K562 (cell line): Measurements from ENCODE around the gene MAGEB2. TPM values are rescaled to one million over a fixed set of nuclear protein-coding genes. Genes with fewer than 3 reads are reported as not detected.

Experiments used
- CREM ChIP-seq: IDR thresholded peaks from 2 replicates; pipeline ENCODE4 v1.6.1; 2014; ENCODE audit warnings: antibody characterized with exemption, low read depth
- EP300 ChIP-seq: IDR thresholded peaks from 2 replicates; pipeline ENCODE4 v1.6.1; 2012; ENCODE audit warnings: low read length, improper control_type of control experiment
- ESRRA ChIP-seq: fragments of 450-650 bp; IDR thresholded peaks from 2 replicates; pipeline ENCODE4 v1.6.1; 2014; ENCODE audit warnings: low read depth, mild to moderate bottlenecking, moderate library complexity, borderline replicate concordance
- HDGF ChIP-seq: fragments of 450-650 bp; IDR thresholded peaks from 2 replicates; pipeline ENCODE4 v1.6.1; 2016
- MTA3 ChIP-seq: fragments of 450-650 bp; formaldehyde crosslinking; IDR thresholded peaks from 2 replicates; pipeline ENCODE4 v1.6.1; 2017; ENCODE audit warnings: mild to moderate bottlenecking, borderline replicate concordance
- NEUROD1 ChIP-seq: fragments of 150-350 bp; IDR thresholded peaks from 2 replicates; pipeline ENCODE4 v1.6.1; 2014; ENCODE audit warnings: borderline replicate concordance, low read length, low read depth; ENCODE audit not compliant: partially characterized antibody
- SETDB1 ChIP-seq: IDR thresholded peaks from one replicate; pipeline ENCODE4 v1.6.1; 2012; ENCODE audit warnings: low read length, control low read depth, inconsistent platforms
- SMAD1 ChIP-seq: fragments of 150-350 bp; IDR thresholded peaks from 2 replicates; pipeline ENCODE4 v1.6.1; 2014; ENCODE audit warnings: low read length, low read depth; ENCODE audit not compliant: partially characterized antibody
- TBP ChIP-seq: optimal IDR thresholded peaks from 2 replicates; pipeline ENCODE3; 2011; ENCODE audit warnings: low read depth, low read length, improper control_type of control experiment
- TEAD2 ChIP-seq: fragments of 450-650 bp; IDR thresholded peaks from 2 replicates; pipeline ENCODE4 v1.6.1; 2016; ENCODE audit warnings: missing genetic modification characterization, control low read depth, missing compliant biosample characterization
- YY1 ChIP-seq, 3 experiments: IDR thresholded peaks; 2 replicates each; pipeline ENCODE4 v1.6.1; 2011; ENCODE audit warnings: low read length in 2 of 3, mild to moderate bottlenecking in 2 of 3, moderate library complexity in 2 of 3, borderline replicate concordance in 1 of 3, control low read depth in 1 of 3, low read depth in 1 of 3; ENCODE audit not compliant: insufficient read depth in 3 of 3, insufficient replicate concordance in 2 of 3, control insufficient read depth in 1 of 3, insufficient read length in 1 of 3; ENCODE audit errors: extremely low read depth in 1 of 3
- ZNF644 ChIP-seq: fragments of 200-800 bp; sonication (Bioruptor generic); IDR thresholded peaks from 2 replicates; pipeline ENCODE4 v1.6.1; 2016; ENCODE audit warnings: low read depth, missing genetic modification characterization, missing compliant biosample characterization
- polyA plus RNA-seq, 8 experiments: library from polyadenylated mRNA; depleted of rRNA in 4 of 8; stranded (reverse) in 5 of 8; unstranded in 3 of 8; fragments of >200 nt; fragmentation: Nextera tagmentation in 2 of 8; fragmentation: Illumina TruSeq in 1 of 8; extraction: Ambion mirVana in 2 of 8; extraction: Trizol in 1 of 8; gene quantifications; 2 replicates each; pipeline versions ENCODE4 v1.2.1 to v1.2.3, GENCODE V29; 2011 to 2014; ENCODE audit warnings: inconsistent platforms in 1 of 8, missing spikeins in 1 of 8
- total RNA-seq, 7 experiments: library from RNA; depleted of rRNA in 6 of 7; stranded (reverse); fragments of >200 nt in 6 of 7; fragmentation: Illumina TruSeq in 2 of 7; extraction: Trizol in 2 of 7; gene quantifications; 2 replicates each; pipeline versions ENCODE4 v1.2.1 to v1.2.3, GENCODE V29; 2011 to 2021; ENCODE audit warnings: low replicate concordance in 1 of 7
- TF ChIP-seq, protein P1 (sequence below): fragments of 450-650 bp; conservative IDR thresholded peaks from 2 replicates; pipeline ENCODE4 v1.6.1; 2016; ENCODE audit warnings: missing genetic modification characterization, low read depth, mild to moderate bottlenecking, missing compliant biosample characterization, moderate library complexity
- TF ChIP-seq, protein P2 (sequence below): fragments of 450-650 bp; formaldehyde crosslinking; IDR thresholded peaks from 2 replicates; pipeline ENCODE4 v1.4.0; 2020; ENCODE audit warnings: mild to moderate bottlenecking, moderate library complexity
- TF ChIP-seq, protein P3 (sequence below): fragments of 450-650 bp; IDR thresholded peaks from 2 replicates; pipeline ENCODE4 v1.6.1; 2016; ENCODE audit warnings: low read depth, mild to moderate bottlenecking, moderate library complexity
- TF ChIP-seq, protein P4 (sequence below), 2 experiments: fragments of 450-650 bp in 1 of 2; sonication (generic) in 1 of 2; formaldehyde crosslinking in 1 of 2; IDR thresholded peaks; 2 replicates each; pipeline versions ENCODE4 v1.7.1 to v1.9.0; 2016 to 2022; ENCODE audit warnings: inconsistent platforms in 1 of 2, mild to moderate bottlenecking in 1 of 2, missing genetic modification reagents in 1 of 2

MAGEB2 gene
- total and polyA plus RNA-seq, 9 of the 15 experiments (the other 6 are each of a cell fraction or from before 2014, with no cell fraction given) = 21.6 to 277 (median 88.8) TPM

DNA sequence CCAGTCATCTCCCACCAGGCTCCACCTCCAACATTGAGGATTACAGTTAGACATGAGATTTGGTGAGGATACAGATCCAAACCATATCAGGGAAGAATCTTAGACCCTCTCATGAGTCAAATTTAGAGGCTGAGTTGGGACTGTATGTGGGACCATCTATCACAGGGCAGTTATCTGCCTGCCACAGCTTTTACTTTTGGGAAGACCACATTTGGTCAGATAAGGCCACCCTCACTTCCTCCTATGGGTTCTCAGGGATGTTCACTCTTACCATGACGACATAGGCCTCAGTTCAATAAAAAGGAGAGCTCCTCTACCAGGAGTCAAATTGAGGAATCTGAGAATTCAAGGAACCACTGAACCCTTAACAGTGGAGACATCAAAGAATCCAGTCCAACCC is 2.1 kb downstream of the MAGEB2 start (continued):
- TF ChIP-seq CREM = peak; percentile 52; the same call in 1 of the 2 replicates
- TF ChIP-seq, protein P1, sequence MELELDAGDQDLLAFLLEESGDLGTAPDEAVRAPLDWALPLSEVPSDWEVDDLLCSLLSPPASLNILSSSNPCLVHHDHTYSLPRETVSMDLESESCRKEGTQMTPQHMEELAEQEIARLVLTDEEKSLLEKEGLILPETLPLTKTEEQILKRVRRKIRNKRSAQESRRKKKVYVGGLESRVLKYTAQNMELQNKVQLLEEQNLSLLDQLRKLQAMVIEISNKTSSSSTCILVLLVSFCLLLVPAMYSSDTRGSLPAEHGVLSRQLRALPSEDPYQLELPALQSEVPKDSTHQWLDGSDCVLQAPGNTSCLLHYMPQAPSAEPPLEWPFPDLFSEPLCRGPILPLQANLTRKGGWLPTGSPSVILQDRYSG (tag) = no peak
- TF ChIP-seq ZNF644 (tag) = no peak
- no peak for TF ChIP-seq HDGF
- no peak for TF ChIP-seq TEAD2 (tag)
- TF ChIP-seq, protein P2, sequence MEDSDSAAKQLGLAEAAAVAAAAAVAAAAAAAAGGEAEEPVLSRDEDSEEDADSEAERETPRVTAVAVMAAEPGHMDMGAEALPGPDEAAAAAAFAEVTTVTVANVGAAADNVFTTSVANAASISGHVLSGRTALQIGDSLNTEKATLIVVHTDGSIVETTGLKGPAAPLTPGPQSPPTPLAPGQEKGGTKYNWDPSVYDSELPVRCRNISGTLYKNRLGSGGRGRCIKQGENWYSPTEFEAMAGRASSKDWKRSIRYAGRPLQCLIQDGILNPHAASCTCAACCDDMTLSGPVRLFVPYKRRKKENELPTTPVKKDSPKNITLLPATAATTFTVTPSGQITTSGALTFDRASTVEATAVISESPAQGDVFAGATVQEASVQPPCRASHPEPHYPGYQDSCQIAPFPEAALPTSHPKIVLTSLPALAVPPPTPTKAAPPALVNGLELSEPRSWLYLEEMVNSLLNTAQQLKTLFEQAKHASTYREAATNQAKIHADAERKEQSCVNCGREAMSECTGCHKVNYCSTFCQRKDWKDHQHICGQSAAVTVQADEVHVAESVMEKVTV (CRISPR knock-in tag) = no peak
- TF ChIP-seq SMAD1 = no peak
- TF ChIP-seq MTA3 = no peak
- TF ChIP-seq ESRRA = peak; percentile 32; the same call in 1 of the 2 replicates
- no peak for TF ChIP-seq YY1 (IDR thresholded peaks at IDR 0.05; ENCODE audit: borderline replicate concordance in 1 of 3, control insufficient read depth in 1 of 3, extremely low read depth in 1 of 3, insufficient read depth in 3 of 3, insufficient read length in 1 of 3, insufficient replicate concordance in 2 of 3, low read depth in 1 of 3, low read length in 2 of 3)
- peak; percentile 69 for TF ChIP-seq EP300
- no peak for TF ChIP-seq SETDB1
- TF ChIP-seq TBP = no peak
- no peak for TF ChIP-seq NEUROD1
- TF ChIP-seq, protein P3, sequence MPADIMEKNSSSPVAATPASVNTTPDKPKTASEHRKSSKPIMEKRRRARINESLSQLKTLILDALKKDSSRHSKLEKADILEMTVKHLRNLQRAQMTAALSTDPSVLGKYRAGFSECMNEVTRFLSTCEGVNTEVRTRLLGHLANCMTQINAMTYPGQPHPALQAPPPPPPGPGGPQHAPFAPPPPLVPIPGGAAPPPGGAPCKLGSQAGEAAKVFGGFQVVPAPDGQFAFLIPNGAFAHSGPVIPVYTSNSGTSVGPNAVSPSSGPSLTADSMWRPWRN = no peak
- TF ChIP-seq, protein P4, sequence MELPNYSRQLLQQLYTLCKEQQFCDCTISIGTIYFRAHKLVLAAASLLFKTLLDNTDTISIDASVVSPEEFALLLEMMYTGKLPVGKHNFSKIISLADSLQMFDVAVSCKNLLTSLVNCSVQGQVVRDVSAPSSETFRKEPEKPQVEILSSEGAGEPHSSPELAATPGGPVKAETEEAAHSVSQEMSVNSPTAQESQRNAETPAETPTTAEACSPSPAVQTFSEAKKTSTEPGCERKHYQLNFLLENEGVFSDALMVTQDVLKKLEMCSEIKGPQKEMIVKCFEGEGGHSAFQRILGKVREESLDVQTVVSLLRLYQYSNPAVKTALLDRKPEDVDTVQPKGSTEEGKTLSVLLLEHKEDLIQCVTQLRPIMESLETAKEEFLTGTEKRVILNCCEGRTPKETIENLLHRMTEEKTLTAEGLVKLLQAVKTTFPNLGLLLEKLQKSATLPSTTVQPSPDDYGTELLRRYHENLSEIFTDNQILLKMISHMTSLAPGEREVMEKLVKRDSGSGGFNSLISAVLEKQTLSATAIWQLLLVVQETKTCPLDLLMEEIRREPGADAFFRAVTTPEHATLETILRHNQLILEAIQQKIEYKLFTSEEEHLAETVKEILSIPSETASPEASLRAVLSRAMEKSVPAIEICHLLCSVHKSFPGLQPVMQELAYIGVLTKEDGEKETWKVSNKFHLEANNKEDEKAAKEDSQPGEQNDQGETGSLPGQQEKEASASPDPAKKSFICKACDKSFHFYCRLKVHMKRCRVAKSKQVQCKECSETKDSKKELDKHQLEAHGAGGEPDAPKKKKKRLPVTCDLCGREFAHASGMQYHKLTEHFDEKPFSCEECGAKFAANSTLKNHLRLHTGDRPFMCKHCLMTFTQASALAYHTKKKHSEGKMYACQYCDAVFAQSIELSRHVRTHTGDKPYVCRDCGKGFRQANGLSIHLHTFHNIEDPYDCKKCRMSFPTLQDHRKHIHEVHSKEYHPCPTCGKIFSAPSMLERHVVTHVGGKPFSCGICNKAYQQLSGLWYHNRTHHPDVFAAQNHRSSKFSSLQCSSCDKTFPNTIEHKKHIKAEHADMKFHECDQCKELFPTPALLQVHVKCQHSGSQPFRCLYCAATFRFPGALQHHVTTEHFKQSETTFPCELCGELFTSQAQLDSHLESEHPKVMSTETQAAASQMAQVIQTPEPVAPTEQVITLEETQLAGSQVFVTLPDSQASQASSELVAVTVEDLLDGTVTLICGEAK (IDR thresholded peaks at IDR 0.05) = no peak
- TF ChIP-seq, protein P4 (CRISPR knock-in tag; IDR thresholded peaks at IDR 0.05) = no peak
